HG02763 (cell line): ENCODE results near the gene CPOX.

Source experiments
- ATAC-seq: cut with Tn5 transposase; IDR thresholded peaks from one replicate; pipeline ENCODE4 v1.9.1; 2021; ENCODE audit warnings: mild to moderate bottlenecking, moderate library complexity; ENCODE audit not compliant: unreplicated experiment

Gene CPOX

GRCh38 chr3:98542623-98543022 lies 50.8 kb downstream of the CPOX start:
- no peak for ATAC-seq

- no peak for ATAC-seq
These were observed 51.7 kb downstream of the CPOX start for GRCh38 chr3:98541695-98542094.

- peak; percentile 38 for ATAC-seq
These were observed 53.1 kb downstream of the CPOX start for GRCh38 chr3:98540346-98540745.

GRCh38 chr3:98536456-98537017 lies 56.9 kb downstream of the CPOX start:
- ATAC-seq, result peak; percentile 76

- ATAC-seq, result no peak
These were observed 58.7 kb downstream of the CPOX start for GRCh38 chr3:98534734-98535133.

GRCh38 chr3:98534168-98534567 lies 59.2 kb downstream of the CPOX start:
- ATAC-seq, result no peak

GRCh38 chr3:98532709-98533571 lies 60.5 kb downstream of the CPOX start:
- no peak for ATAC-seq

GRCh38 chr3:98532275-98532637 lies 61.2 kb downstream of the CPOX start:
- ATAC-seq, result no peak

GRCh38 chr3:98531622-98532274 lies 61.7 kb downstream of the CPOX start, which contains the start of gene GPR15:
Gene GPR15 (plus strand): TSS chr3:98531978. CDS start chr3:98532034, 56 bp downstream.
- no peak for ATAC-seq

GRCh38 chr3:98530676-98531075 lies 62.7 kb downstream of the CPOX start:
- no peak for ATAC-seq

- no peak for ATAC-seq
These were observed 63.5 kb downstream of the CPOX start for GRCh38 chr3:98529856-98530459.
